Psoas muscle (tissue), 8 donors: ENCODE results near the gene MAP2K6. TPM values are rescaled to one million over a fixed set of nuclear protein-coding genes. Genes with fewer than 3 reads are reported as not detected.

ENCODE experiments used
- ATAC-seq, 4 donors: fragments of 200-7000 bp; cut with Tn5 transposase; one replicate each; pipeline ENCODE4 v1.9.1; 2020; ENCODE audit warnings: moderate library complexity in 3 of 4, mild to moderate bottlenecking in 2 of 4
- DNase-seq, 2 donors: peaks; one replicate each; pipeline ENCODE4 v3.0.0-alpha.2; 2020
- H3K27ac ChIP-seq: fragments of 200-600 bp; one replicate; pipeline ENCODE4 v1.8.0; 2022
- H3K27me3 ChIP-seq, 3 donors: fragments of 200-600 bp in 1 of 3; one replicate each; pipeline versions ENCODE4 v1.6.1 to v1.8.0; 2013 to 2022; ENCODE audit warnings: low read length in 2 of 3, mild to moderate bottlenecking in 2 of 3, moderate library complexity in 1 of 3; ENCODE audit not compliant: insufficient read depth in 3 of 3
- H3K36me3 ChIP-seq, 2 donors: fragments of 200-600 bp in 1 of 2; one replicate each; pipeline versions ENCODE4 v1.6.1 to v1.8.0; 2013 to 2022; ENCODE audit warnings: low read depth in 1 of 2, mild to moderate bottlenecking in 1 of 2, moderate library complexity in 1 of 2; ENCODE audit not compliant: insufficient read depth in 1 of 2
- H3K4me1 ChIP-seq: fragments of 200-600 bp; one replicate; pipeline ENCODE4 v1.8.0; 2022
- H3K4me3 ChIP-seq: fragments of 200-600 bp; one replicate; pipeline ENCODE4 v1.8.0; 2022; ENCODE audit warnings: mild to moderate bottlenecking
- H3K9me3 ChIP-seq: fragments of 200-600 bp; one replicate; pipeline ENCODE4 v1.8.0; 2022
- CTCF ChIP-seq: fragments of 200-600 bp; IDR thresholded peaks from one replicate; pipeline ENCODE4 v1.8.0; 2022; ENCODE audit warnings: antibody characterized with exemption
- WGBS, 3 donors: extraction: QIAGEN DNeasy Blood & Tissue Kit; methylation state at CpG; one replicate each; pipeline versions ENCODE4 v1.1.6 to v1.1.7; 2013; 5-methylcytosine and 5-hydroxymethylcytosine counted together
- intact Hi-C, 2 donors: fragments of 100-400 bp; cut with DNase I; formaldehyde crosslinking; loops; one replicate each; pipeline versions ENCODE4 v1.11.0 to v1.14.2; 2022
- polyA plus RNA-seq, 3 donors: library from polyadenylated mRNA; stranded (reverse); fragments of 200-250 nt; gene quantifications; one replicate each; pipeline ENCODE4 v1.2.3, GENCODE V29; 2013
- total RNA-seq, 4 donors: library from RNA; stranded (reverse); fragmentation: NEBNext Ultra II Directional in 2 of 4; extraction: Animal tissue kit (Norgen Biotek cat#: 25700) in 2 of 4; gene quantifications; one replicate each; pipeline versions ENCODE4 v1.2.1 to v1.2.4, GENCODE V29; 2021 to 2023
- donor health status: healthy with polysubstance abuse.
- donor health status: DM: no; HTN: no; CAD: no; lungs with moderate emphysema.
- donor health status: Bipolar disorder and iron deficiency.
- donor health status: healthy.
- donor health status: DM: yes; HTN: yes; CAD: no.
- donor health status: DM: no; HTN: no; CAD: no.
- donor health status: DM: no; HTN: no; CAD: no.
- donor health status: DM: yes; HTN: yes; CAD: no.

The MAP2K6 gene
- total and polyA plus RNA-seq, 7 donors: 6.4 to 127 (median 50.0) TPM

GRCh38 chr17:69466905-69467667, 52.6 kb downstream of the MAP2K6 start:
- 90 to 93% (median 92%) methylated on average over 3 of the region's 3 CpGs for WGBS, 3 donors
- Histone ChIP-seq H3K4me1 (peaks cover 12% of the 10 kb centered on the region), H3K27ac (no peak overlapping the region), H3K36me3 (no peaks in the 10 kb centered on the region), H3K27me3 (no peaks in the 10 kb centered on the region), H3K9me3 (no peaks in the 10 kb centered on the region), H3K4me3 (no peak overlapping the region)
- DNase-seq (no peak), ATAC-seq (no peak)
- intact Hi-C loops: no loop called here
- no peak for TF ChIP-seq CTCF

GRCh38 chr17:69468207-69468606, 53.7 kb downstream of the MAP2K6 start:
- WGBS, 3 donors: 72 to 78% (median 72%) methylated on average over 5 of the region's 5 CpGs
- Histone ChIP-seq H3K4me3 (no peak overlapping the region), H3K9me3 (no peaks in the 10 kb centered on the region), H3K27me3 (no peaks in the 10 kb centered on the region), H3K27ac (peak overlapping the region; percentile 8), H3K4me1 (peaks cover 12% of the 10 kb centered on the region), H3K36me3 (no peaks in the 10 kb centered on the region)
- DNase-seq: no peak
- no peak for TF ChIP-seq CTCF
- intact Hi-C loops: no loop called here
- no peak for ATAC-seq

GRCh38 chr17:69470702-69471101, 56.2 kb downstream of the MAP2K6 start:
- intact Hi-C loops: no loop called here
- Histone ChIP-seq H3K27ac (no peak overlapping the region), H3K4me3 (no peak overlapping the region), H3K36me3 (no peaks in the 10 kb centered on the region), H3K9me3 (no peaks in the 10 kb centered on the region), H3K27me3 (no peaks in the 10 kb centered on the region), H3K4me1 (peaks cover 28% of the 10 kb centered on the region)
- DNase-seq: no peak
- 76 to 98% (median 86%) methylated on average over 2 of the region's 2 CpGs for WGBS, 3 donors
- no peak for TF ChIP-seq CTCF
- no peak for ATAC-seq

- no peaks in the 10 kb centered on the region for H3K36me3 ChIP-seq
- peaks cover 28% of the 10 kb centered on the region for H3K4me1 ChIP-seq
- ATAC-seq (no peak), DNase-seq (no peak)
- no peak for TF ChIP-seq CTCF
- WGBS, 3 donors: 90 to 98% (median 93%) methylated on average over 3 of the region's 3 CpGs
- H3K27me3 ChIP-seq: no peaks in the 10 kb centered on the region
- H3K9me3 ChIP-seq: no peaks in the 10 kb centered on the region
- intact Hi-C loops: no loop called here
- H3K27ac ChIP-seq: no peak overlapping the region
- no peak overlapping the region for H3K4me3 ChIP-seq
These were observed 56.9 kb downstream of the MAP2K6 start for GRCh38 chr17:69471406-69471805.
